ENCODE data around the gene ABTB1.
A peak's percentile ranks its signal among the peaks of the same experiment; 100 is the strongest.

The ABTB1 gene

DNA sequence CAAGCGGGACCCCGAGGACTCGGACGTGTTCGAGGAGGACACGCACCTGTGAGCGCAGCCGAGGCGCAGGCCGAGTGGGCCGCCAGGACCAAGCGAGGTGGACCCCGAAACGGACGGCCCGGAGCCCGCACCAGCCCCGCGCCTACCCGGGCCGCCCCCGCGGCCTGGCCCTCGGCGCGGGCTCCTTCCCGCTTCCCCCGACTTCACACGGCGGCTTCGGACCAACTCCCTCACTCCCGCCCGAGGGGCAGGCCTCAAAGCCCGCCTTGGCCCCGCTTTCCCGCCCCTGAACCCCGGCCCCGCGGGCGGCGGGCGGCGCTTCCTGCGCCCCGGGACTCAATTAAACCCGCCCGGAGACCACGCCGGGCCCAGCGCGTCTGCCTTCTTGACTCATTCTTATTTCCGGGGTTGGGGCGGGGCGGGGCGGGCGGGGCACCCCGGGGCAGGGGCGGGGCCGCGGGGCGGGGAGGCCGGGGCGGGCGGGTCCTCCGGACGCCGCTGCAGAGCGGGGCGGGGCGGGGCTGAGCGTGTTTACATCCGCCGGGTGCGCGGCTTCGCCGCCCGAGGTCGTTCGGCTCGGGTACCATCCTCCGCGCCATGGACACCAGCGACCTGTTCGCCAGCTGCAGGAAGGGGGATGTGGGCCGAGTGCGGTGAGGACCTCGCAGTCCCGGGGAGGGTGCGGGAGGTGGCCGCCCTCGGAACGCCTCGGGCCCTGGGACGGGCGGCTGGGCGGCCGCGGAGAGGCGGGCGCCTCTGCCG, at the start of gene ABTB1:
ABTB1 (plus strand) TSS at position 524 of the 762 bp plus-strand sequence; CDS start at position 598, 74 bp downstream.
- DNase-seq (ENCODE audit: extremely low read depth in 1 of 2, low read depth in 1 of 2): peak; percentile 61 to 83

GRCh38 chr3:127624063-127624462, 48.7 kb upstream of the ABTB1 start:
- no peak for DNase-seq (ENCODE audit: extremely low read depth in 1 of 2, low read depth in 1 of 2)

DNA sequence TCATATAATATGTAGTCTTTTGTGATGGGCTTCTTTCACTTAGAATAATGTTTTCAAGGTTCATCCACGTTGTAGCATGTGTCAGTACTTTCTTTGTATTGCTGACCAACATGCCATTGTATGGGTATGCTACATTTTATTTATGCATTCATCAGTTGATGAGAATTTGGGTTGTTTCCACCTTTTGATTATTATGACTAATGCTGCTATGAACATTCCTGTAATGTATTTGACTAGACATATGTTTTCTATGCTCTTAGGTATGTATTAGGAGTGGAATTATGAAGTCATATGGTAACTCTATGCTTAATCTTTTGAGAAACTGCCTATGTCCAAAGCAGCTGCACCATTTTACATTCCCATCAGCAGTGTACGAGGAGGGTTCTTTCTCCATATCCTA, 46.9 kb upstream of the ABTB1 start:
- DNase-seq (ENCODE audit: extremely low read depth in 1 of 2, low read depth in 1 of 2): no peak

GRCh38 chr3:127628426-127628787, 44.3 kb upstream of the ABTB1 start:
- no peak for DNase-seq (ENCODE audit: extremely low read depth in 1 of 2, low read depth in 1 of 2)

- DNase-seq (ENCODE audit: extremely low read depth in 1 of 2, low read depth in 1 of 2): no peak
Observed at GRCh38 chr3:127628788-127629466, 43.8 kb upstream of the ABTB1 start, which contains the start of gene PODXL2. Gene PODXL2 (plus strand): TSS chr3:127629185. CDS start chr3:127629220, 35 bp downstream.

- peak in 1 of 2 donors; percentile 8 for DNase-seq (ENCODE audit: extremely low read depth in 1 of 2, low read depth in 1 of 2)
Observed at GRCh38 chr3:127629467-127630403, 43.0 kb upstream of the ABTB1 start.

DNA sequence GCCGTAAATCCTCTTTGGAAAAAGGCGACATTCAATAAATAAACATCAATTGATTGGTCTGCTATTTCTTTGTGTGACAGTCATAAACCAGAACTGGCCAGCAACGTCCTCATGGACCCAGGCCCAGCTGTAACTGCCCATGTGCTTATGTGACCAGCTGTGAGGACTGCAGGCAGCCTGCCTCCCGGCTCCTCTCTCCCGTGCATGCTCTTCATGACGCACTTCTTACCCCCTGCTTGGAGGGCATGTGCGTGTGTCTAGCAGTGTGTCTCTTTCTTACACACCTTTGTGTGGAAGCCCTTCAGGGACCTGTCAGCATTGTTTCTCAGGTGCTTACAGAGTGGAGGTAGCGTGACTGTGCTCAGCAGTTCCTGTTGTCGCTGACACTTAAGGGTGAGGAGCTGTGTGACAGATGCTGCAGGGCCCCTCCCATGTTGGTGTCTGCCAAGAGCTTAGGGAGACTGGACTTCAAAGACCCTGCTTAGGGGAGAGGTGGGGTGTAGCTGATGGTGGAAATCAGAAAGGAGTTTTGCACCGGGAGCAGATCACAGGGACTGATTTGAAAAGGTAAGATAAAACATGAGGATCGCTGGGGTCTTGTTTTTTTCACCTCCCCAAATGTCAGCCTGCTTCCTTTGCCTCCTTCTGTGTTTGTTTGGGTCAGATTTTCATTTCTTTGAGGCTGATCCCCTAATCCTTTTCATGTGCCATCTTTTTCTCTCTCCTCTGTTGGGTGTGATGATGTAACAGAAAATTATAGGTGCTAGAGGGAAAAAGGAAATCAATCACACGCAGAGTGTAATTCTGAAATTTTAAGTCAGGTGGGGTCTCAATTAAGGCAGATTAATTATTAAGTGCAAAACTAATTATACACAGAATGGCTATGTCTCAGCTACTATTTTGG, 41.7 kb upstream of the ABTB1 start:
- DNase-seq (ENCODE audit: extremely low read depth in 1 of 2, low read depth in 1 of 2): no peak

GRCh38 chr3:127632035-127632820, 40.5 kb upstream of the ABTB1 start:
- DNase-seq (ENCODE audit: extremely low read depth in 1 of 2, low read depth in 1 of 2): no peak

DNA sequence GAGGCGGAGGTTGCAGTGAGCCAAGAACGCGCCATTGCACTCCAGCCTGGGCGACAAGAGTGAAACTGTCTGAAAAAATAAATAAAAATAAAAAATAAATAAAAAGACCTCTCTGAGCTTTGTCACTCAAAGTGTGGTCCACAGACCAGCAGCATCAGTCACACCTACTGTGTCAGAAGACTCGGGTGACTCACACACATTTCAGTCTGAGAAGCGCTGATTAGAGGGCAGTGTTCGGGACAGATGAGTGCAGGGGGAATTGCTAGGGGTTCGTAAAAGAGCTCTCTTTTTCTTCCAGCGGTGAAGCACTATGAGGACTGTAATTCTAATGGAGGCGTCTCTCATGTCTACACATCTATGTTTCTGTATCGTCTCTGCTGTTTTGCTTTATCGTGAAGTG, 38.1 kb upstream of the ABTB1 start:
- no peak for DNase-seq (ENCODE audit: extremely low read depth in 1 of 2, low read depth in 1 of 2)

- no peak for DNase-seq (ENCODE audit: extremely low read depth in 1 of 2, low read depth in 1 of 2)
Observed at GRCh38 chr3:127637546-127637945, 35.2 kb upstream of the ABTB1 start.

- DNase-seq (ENCODE audit: extremely low read depth in 1 of 2, low read depth in 1 of 2): no peak
Observed at GRCh38 chr3:127637971-127638370, 34.8 kb upstream of the ABTB1 start.

DNA sequence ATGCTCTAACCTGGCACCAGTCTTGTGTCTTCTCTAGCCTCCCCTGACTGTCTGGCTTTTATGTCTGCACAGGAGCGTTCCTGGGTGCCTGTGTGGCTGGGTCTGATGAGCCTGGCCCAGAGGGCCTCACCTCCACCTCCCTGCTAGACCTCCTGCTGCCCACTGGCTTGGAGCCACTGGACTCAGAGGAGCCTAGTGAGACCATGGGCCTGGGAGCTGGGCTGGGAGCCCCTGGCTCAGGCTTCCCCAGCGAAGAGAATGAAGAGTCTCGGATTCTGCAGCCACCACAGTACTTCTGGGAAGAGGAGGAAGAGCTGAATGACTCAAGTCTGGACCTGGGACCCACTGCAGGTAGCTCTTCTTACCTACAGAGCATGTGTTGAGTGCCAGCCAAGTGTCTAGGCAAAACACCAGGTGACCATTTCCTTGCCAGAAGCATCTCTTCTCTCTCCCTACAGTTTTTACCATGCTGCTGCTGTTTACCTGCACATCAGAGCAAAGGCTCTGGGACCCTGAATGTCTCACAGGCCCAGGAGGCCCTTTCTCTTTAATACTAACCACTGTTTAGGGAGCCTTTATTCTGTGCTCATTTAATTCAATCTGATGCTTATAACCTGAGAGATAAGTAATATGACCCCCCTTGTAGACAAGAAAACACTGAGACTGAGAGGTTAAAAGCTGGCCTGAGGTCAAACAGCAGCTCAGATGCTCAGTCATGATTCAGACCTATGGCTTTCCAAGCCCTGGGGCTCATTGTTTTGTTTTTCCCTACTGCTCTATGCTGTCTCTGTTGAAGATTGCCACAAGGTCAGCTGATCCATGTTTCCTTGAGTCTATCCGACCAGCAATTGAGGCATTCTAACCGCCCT, 33.3 kb upstream of the ABTB1 start:
- no peak for DNase-seq (ENCODE audit: extremely low read depth in 1 of 2, low read depth in 1 of 2)

- DNase-seq (ENCODE audit: extremely low read depth in 1 of 2, low read depth in 1 of 2): no peak
Observed at GRCh38 chr3:127640042-127640355, 32.8 kb upstream of the ABTB1 start.

GRCh38 chr3:127644641-127645370, 27.9 kb upstream of the ABTB1 start:
- DNase-seq (ENCODE audit: extremely low read depth in 1 of 2, low read depth in 1 of 2): no peak

DNA sequence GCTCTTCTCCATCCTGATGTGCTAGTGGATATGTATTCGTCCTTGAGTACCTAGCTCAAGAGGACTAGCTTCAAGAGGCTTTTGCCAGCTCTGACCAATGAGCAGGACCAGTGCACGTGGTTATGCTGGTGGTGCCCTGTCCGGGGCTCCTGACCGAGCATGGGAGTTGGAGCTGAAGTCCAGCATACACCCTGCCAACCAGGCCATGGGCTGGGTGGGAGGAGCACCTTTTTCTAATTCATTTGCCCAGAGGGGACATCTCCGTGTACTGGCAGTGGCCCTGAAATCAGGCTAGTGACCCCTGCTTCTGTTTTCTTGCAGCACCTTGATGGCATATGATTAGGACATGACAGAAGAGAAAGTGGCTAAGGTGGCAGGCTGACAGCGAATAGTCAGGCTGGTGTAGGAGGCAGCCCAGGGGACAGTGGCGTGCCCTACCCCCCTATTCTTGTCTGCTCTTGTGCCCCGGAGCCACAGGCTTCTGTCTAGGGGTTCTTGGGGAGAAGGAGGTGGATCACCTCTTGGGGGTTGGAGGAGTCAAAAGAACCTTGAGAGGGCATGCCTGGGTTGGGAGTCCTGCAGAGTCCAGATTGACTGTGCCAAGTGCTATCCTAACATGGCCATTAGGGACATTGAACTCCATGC, 27.3 kb upstream of the ABTB1 start:
- DNase-seq (ENCODE audit: extremely low read depth in 1 of 2, low read depth in 1 of 2): no peak

DNA sequence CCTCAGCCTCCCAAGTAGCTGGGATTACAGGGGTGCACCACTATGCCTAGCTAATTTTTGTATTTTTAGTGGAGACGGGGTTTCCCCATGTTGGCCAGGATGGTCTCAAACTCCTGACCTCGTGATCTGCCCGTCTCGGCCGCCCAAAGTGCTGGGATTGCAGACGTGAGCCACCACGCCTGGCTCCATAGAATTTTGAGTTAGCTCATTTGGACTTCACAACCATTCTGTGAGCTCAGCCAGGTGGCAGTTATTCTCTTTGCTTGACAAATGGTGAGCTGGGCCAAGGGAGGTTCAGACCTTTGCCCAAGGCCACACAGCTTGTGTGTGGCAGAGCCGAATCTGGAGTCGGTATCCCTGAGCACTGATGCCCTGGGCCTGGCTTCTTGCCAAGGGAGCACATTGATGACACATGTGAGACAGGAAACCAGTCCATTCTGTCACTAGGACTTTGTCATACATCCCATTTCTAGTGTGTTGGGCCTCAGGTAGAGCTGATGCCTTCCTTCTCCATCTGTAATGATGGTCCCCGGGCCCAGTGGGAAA, 26.2 kb upstream of the ABTB1 start:
- no peak for DNase-seq (ENCODE audit: extremely low read depth in 1 of 2, low read depth in 1 of 2)

DNA sequence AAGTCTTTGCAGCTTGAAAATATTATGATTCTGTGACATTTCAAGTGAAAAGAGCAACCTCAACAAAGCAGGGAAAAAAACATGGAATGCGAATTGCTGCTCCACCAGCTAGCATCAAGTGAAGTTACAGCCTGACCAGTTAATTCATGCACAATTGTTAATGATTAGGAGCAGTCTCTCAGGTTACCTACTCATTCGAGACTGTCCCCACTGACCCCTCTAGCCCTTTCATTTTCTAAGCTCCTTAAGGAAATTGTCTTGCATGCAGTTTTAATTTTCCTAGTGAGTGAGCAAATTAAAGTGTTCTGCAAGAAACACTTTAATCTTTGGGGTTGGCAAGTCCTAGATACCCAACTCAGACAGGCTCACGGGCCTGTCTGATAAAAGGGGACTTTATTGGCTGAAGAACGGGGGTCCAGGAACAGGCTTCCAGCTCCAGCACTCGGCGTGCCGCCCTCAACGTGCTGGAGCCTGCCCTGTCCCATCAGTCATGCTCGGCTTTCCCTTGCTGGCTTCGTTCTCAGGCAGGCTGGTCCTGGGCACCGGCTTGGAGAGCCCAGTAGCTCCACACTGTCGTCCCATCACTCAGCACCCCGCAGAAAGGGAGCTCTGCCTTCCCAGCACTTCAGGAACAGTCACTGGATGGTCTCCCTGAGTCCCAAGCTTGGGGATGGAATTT, 25.4 kb upstream of the ABTB1 start:
- DNase-seq (ENCODE audit: extremely low read depth in 1 of 2, low read depth in 1 of 2): no peak

Measured in activated CD8-positive, alpha-beta memory T cell treated with anti-CD3 and anti-CD28 coated beads for 1 hour (primary cell).